GM21529 (cell line): ENCODE results near the gene ANXA2R.
"Not testable (repeated sequence)": the region's sequence is repeated elsewhere in the genome, so short reads cannot be mapped to it uniquely, and the experiment has no call there.

Source experiments
- ATAC-seq: cut with Tn5 transposase; IDR thresholded peaks from one replicate; pipeline ENCODE4 v1.9.1; 2021; ENCODE audit not compliant: unreplicated experiment

ANXA2R gene

DNA sequence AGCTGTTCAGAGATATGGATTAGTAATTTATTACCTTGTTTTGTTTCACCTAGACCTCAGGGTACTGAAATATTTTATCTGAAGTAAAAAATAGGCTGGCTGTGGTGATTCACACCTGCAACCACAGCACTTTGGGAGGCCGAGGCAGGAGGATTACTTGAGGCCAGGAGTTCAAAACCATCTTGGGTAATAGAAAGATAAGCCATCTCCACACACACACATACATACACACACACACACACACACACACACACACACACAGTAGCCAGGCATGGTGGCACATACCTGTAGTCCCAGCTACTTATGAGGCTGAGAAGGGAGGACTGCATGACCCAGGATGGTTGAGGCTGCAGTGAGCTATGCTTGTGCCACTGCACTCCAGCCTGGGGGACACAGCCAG lies 3.7 kb downstream of the ANXA2R start:
- ATAC-seq: no peak

DNA sequence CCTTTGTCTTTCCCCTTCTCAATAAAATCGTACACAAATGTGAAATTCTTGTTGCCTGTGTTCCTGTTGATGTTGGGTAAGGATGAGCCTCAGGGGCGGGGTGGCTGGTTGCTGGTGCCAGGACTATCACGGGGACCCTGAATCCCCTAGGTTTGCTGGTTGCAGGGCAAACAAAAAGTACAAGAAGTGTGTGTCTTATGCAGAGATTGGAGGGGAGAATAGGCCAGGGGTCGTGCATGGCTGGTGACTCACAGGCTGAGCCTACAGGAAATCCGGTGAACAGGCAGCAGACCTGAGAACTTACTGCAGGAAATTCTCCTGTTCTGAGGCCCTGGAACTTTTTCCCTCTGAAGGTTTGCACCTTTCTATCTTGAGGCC lies 5.5 kb downstream of the ANXA2R start:
- no peak for ATAC-seq

DNA sequence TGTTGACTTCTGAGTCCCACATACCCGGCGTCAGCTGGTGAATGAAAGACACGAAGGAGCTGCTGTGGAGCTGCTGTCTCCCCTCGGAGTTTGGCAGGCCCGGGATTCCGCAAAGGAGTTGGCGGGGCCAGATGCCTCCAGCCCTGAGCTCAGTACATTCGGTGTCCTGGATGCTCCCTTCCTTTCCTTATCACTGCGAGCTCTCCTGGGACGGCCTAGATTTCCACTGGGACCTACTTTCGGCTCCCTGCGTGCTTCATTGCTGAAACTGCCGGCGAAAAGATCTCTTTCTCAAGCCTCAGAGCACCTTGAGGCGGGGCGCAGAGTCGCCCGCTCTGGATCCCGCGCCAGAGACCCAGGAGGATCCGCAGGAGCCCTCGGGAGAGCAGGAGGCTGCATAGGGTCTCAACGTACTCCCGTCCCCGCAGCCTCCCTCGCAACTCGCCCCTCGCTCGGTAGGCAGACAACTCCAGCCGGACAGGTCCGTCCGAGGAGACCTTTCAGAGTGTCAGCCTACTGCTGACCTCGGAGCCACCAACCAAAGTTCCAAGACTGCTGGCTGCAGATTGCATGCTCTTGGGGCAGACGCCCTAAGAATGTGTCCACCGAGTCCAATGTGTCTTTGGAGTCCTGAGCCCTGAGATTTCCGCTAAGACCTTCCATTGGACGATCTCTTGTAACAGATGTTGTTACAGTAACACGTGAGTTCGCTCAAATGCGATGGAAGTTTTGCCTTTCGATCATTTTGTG lies 6.1 kb downstream of the ANXA2R start:
- no peak for ATAC-seq

DNA sequence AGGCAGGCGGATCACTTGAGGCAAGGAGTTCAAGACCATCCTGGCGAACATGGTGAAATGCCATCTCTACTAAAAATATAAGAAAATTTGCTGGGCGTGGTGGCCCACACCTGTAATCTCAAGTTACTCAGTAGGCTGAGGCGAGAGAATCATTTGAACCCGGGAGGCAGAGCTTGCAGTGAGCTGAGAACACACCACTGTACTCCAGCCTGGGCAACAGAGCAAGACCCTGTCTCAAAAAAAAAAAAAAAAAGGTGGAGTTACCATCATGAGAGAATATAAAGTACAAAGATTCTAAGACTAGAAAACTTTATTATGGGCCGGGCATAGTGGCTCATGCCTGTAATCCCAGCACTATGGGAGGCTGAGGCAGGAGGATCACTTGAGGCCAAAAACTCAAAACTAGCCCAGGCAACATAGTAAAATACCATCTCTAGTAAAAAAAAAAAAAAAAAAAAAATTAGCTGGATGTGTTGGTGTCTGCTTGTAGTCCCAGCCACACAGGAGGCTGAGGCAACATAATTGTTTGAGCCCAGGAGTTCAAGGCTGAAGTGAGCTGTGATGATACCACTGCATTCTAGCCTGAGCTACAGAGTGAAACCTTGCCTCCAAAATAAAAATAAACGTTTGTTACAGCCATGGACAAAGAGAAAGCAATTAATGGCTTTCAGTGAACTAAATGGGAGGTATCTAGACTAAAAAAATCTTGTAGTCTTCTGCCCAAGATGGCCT lies 12.9 kb downstream of the ANXA2R start:
- ATAC-seq: no peak

DNA sequence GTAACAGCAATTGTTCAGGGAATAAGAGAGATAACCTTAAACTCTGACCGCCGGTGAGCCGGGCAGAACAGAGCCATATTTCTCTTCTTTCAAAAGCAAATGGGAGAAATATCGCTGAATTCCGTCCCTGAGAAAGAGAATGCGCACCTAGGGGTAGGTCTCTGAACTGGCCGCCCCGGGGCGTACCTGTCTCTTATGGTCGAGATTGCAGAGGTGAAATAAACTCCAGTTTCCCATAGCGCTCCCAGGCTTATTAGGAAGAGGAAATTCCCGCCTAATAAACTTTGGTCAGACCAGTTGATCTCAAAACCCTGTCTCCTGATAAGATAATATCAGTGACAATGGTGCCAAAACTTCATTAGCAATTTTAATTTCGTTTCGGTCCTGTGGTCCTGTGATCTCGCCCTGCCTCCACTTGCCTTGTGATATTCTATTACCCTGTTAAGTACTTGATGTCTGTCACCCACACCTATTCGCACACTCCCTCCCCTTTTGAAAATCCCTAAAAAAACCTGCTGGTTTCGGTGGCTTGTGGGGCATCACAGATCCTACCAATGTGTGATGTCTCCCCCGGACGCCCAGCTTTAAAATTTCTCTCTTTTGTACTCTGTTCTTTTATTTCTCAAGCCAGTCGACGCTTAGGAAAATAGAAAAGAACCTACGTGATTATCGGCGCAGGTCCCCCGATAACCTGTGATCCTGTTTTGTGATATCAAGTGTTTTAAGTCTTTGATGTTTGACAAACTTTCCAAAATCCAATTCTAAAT lies 14.8 kb downstream of the ANXA2R start:
- not testable (repeated sequence) for ATAC-seq

DNA sequence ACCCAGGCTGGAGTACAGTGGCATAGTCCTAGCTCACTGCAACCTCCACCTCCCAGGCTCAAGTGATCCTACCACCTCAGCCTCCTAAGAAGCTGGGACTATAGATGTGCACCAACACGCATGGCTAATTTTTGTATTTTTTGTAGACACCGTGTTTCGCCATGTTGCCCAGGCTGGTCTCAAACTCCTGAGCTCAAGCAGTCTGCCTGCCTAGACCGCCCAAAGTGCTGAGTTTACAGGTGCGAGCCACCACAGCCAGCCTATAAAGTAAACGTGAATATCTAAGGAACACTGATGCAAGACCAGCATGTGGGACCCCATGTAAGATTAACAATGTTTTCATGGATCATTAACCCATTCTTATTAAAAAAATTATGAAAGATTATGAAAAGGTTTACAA lies 15.9 kb downstream of the ANXA2R start:
- no peak for ATAC-seq

DNA sequence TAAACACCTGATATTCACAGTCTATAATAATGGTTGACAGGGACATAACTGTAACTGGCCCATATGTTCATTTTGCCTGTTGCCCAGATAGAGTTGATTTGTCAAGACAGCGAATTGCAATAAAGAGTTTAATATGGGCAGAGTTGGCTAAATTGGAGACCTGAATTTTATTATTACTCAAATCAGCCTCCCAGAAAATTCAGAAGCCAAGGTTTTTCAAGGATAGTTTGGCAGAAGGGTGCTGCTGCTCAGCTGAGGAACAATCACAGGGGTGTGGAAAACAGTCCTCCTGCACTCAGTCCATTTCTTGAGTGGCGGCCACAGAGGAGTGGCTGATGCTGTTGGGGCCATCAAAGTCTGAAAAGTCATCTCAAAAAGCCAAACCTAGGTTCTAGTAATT lies 19.0 kb downstream of the ANXA2R start:
- ATAC-seq: no peak

DNA sequence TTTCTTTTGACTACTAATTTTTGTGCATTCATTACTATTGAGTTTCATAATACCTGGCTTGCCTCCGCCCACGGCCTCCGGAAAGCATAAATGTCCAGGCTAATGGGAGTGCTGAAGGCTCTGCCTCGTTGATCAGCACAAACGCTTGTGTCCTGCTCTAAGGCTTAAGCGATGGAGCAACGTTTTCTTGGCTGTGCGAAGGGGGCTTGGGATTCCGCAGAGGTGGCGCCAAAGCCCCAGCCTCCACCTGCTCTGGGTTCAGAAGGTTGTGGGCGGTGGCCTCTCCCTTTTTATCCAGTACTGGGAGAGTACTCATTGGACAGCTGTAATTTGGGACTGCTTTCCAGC lies 19.7 kb downstream of the ANXA2R start:
- peak; percentile 13 for ATAC-seq

DNA sequence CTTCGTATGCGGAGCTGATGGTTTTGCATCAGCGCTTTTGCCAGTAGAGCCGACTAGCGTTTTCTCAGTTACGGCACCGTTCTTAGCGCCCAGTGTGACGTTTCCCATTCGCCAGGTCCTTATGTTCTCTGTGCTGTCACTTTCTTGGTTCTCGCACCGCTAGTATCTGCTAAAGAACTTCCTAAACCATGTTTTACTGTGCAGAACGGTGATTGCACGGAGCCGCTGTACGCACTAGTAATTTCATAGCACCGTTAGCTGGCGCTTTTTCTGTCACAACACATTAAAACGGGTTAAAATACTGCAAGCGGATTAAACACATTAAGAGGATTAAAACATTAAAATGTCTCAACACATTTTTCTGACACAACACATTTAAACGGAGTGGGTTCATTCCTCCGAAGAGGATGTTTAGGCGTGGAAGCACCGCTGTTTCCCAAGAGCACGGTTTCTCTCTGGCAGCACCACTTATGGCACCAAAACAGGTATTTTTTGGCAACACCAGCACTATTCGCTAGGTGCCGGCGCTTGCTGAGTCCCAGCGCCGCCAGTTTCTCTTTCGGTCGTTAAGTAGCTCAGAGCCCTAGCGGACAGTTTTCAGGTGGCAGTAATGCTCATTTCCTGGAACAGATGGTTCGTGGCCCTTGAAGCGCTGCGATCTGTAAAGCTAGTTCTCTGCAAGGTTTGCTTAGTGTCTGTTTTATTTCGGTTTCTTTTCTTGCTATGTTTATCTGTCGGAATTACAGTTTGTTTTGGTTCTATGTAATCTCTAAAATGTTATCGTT lies 20.3 kb downstream of the ANXA2R start:
- ATAC-seq: peak; percentile 69

DNA sequence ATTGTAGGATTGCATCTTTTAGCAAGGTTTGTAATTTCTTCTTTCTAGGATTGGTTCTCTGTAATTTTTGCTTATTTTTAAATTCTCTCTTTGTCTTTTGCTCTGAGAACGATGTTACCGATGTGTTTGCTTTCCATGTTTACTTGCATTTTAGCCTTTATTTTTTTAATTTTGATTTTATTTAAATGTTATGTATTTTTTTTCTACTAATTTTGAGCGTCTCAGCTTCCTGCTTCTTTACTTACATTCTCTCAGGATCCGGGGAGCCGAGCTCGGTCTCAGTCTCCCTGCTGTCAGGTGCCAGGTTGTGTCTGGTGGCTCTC lies 20.9 kb downstream of the ANXA2R start:
- ATAC-seq: no peak

DNA sequence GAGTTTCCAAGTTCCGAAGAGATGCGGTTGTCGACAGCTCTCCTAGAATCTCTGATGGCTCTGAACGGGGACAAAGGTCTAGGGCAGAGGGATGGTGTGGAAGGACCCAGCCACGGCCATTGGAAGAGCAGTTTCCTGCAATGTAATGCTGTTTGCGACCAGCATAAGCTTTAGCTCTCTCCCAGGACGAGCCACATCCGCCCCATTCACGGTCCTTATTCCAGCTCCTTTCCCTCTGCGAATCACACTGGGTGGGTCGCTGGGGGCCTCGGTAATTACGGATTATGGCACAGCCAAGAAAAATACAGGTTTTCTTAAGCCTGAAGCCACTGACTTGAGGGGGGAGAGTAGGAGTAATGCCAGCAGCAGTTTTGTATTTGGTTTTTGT lies 22.7 kb downstream of the ANXA2R start:
- ATAC-seq: peak; percentile 22

DNA sequence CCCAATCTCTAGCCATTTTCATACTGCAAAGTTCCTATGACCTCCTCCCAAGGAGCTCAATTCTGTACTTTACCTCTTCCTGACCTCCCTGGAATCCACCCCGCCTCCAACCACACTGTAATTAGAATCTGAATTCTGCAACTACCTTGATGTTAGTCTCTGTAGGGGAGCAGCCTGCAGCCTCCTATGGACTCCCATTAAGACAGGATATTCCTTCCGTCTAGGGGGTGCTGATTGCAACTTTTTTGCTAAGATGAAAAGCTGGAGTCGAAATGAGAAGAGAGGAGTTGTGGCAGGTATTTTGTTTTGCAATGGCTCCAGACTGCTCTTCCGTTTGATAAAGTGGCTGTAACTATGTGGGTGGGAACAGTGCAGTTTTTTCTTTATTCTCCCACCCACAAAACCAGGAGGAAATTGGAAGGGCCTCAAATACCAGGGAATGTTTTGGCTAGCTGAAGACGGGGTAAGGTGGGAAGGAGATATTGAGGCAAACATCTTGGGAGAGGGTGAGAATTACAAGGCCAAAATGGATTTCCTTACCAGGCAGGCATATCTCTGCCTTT lies 23.8 kb downstream of the ANXA2R start:
- ATAC-seq: no peak

DNA sequence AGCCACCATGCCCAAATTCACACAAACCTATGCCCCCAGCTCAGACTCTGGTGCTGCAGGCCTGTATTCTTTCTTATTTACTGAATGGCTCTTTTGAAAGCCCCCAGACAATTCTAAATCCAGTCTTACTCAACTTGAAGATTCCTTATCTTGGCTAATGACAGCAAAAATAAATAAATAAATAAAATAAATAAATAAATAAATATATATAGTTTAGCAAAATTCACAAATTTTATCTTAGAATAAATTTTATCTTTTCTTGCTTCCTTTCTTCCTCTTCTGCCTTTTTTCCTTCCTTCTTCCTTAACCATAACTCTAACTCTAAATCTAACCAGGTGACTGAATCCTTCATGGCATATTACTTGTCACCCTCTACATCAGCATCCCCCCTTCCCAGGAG lies 25.6 kb downstream of the ANXA2R start:
- no peak for ATAC-seq

DNA sequence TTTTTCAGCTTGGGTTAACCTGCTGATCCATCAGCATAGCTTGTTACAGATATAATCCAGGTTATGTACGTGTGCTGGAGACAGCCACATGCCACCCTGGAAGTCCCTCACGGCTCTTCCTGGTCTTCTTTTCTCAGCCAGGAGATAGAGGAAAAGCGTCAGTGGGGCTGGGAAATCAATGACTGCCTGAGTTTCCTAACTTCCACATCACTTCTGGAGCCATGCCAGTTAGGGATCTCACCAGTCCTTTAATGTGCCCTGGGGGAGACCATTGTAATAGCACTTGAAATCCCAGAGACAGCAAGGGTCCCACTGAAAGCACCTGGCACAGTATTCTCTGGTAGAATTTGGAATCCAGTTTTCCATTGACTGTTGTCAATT lies 29.2 kb downstream of the ANXA2R start:
- no peak for ATAC-seq

DNA sequence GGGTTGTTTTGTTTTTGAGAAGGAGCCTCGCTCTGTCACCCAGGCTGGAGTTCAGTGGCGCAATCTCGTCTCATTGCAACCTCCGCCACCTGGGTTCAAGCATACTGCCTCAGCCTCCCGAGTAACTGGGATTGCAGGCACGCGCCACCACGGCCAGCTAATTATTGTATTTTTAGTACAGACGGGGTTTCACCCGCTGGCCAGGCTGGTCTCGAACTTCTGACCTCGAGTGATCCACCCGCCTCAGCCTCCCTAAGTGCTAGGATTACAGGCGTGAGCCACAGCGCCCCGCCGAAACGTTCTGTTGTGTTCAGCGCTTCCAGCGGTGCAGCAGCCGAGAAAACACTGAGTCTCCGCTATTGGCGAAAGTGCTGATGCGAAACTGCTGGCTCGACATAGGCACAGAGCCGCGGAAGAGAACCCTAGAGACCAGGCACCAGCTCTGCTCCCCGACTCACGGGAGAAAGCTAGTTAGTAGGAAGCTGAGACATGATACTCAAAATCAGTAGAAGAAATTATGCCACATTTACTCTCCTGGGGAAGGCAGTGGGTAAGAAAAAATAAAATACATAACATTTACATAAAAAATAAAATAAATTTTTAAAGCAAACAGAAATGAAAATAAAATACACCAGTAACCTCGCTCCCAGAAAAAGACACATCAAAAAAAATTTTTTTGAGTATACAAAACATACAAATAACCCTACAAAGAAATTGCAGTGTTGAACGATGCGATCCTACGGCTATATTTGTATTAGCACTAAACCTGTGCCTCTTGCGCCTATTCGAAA lies 31.6 kb downstream of the ANXA2R start:
- peak; percentile 47 for ATAC-seq

DNA sequence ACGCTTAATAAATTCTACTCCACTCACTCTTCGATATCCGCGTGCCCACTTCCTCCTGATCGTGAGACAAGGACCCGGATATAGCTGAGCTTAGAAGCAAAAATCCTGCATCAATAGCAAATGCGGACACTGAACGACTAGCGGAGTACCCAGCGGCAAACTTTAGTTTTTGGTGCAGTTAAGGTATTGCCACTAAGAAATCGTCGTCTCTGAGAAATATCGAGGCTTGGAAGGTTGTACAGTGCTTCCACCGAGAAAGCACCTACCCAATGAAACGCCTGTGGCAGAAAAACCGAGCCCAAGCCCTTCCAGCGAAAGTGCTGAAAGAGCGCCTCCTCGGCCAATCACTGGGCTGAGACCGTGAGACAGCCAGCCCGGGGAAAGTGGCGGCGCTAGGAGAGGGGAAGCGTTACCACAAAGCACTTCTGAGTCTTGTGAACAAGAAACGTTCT lies 32.2 kb downstream of the ANXA2R start:
- peak; percentile 46 for ATAC-seq

DNA sequence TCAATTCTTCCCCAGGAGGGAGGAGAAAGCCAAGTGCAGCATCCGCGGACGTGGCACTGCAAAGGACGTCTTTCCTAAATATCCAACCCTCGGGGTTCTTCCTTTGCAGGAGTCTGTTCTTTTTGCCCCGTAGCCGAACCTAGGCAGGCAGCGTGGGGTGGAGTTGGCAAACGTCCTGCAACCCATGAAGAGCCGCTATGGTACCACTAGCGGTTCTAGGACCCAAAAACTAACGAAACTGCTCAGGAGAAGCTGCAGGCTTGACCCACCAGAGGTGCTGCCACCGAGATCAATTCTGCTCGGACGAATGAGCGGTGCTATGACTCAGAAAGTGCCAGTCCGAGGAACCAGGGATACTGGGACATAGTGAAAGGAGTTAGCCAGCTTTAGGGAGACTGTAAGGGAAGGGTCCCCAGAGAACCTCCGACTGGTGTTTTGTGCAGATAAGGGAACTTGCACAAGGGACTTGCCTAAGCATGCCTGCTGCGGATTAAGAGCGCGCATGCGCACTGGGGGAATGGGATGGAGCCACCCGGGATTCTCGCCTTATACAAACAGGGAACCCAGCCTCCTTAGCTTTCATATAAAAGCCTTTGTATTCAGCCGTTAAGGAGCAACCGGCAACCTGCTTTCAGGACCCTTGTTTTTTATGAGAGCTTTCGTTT lies 32.7 kb downstream of the ANXA2R start:
- no peak for ATAC-seq

DNA sequence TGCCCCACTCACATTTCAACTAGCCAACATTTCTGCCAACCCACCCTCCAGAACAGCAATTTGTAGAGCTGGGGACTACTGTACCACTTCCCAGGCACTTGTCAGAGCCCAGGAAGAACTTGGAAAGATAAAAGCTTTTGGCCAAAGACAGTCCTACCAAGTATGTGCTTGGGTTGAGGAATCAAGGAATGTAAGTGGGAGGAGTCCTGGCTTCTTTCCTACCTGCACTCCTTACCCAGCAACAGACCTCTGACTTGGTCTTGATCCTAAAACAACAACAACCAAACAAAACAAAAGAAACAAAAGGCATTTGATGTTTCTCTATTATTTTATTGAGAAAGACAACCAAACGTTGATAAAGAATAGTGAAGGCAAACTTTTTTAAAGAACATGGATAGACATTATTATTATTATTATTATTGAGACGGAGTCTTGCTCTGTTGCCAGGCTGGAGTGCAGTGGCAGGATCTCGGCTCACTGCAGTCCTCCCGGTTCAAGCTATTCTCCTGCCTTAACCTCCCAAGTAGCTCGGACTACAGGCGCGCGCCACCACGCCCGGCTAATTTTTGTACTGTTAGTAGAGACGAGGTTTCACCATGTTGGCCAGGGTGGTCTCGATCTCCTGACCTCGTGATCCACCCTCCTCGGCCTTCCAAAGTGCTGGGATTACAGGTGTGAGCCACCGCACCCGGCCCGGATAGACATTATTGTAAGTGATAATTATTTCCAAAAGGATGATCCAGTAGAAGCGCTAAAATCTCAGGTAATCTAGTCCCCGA lies 33.5 kb downstream of the ANXA2R start:
- ATAC-seq: no peak

DNA sequence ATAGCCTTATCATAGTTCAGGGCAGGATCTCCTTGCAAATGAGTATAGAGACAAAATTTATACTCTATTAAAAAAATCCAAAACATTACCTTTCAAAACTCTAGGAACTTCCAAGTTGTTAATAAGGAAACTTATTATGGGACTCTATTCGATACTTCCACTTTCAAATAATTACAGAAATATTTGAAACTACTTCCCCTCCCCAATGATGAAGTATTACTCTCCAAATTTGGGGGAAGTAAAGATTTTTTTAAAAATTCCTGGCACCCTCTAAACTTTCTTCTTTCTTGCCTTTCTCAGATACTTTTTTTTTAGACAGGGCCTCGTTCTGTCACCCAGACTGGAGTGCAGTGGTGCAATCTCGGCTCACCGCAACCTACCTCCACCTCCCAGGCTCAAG lies 35.1 kb downstream of the ANXA2R start:
- ATAC-seq: no peak
